Esophagus muscularis mucosa (tissue), 4 donors: Measurements from ENCODE around the gene DENND2C.

Source experiments
- EP300 ChIP-seq: sonication (generic); formaldehyde crosslinking; IDR thresholded peaks from one replicate; pipeline ENCODE4 v1.6.1; 2017; ENCODE audit warnings: antibody characterized with exemption
- POLR2A ChIP-seq: fragments of 450-650 bp; IDR thresholded peaks from one replicate; pipeline ENCODE4 v1.6.1; 2017; ENCODE audit warnings: antibody characterized with exemption, moderate library complexity, mild to moderate bottlenecking, low read depth
- TF ChIP-seq, protein P1 (sequence below), 3 experiments: fragments of 200-600 bp in 2 of 3; fragments of 450-650 bp in 1 of 3; sonication (generic) in 2 of 3; IDR thresholded peaks; one replicate each; pipeline ENCODE4 v1.5.1; 2017 to 2019; ENCODE audit warnings: antibody characterized with exemption in 3 of 3, mild to moderate bottlenecking in 2 of 3, moderate library complexity in 1 of 3

DNA sequence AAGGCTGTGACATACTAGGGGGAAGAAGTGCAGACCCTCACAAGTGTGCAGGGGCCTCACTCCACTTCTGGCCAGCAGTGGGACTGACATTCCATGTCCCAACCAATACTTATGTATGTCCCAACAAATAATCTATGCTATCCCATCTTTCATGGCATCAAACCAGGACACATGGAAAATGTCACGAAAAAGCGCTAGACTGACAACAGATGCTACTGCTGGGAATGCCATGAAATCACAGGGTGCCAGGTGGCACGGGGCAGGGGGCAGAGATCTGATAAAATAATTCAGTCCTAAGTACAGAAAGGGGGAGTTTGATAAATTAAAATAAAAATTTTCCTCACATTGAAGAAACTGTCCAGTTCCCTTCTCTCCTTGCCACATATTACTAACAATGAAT, 60.8 kb downstream of the DENND2C start:
- TF ChIP-seq POLR2A (no peak), EP300 (no peak)
- TF ChIP-seq, protein P1, sequence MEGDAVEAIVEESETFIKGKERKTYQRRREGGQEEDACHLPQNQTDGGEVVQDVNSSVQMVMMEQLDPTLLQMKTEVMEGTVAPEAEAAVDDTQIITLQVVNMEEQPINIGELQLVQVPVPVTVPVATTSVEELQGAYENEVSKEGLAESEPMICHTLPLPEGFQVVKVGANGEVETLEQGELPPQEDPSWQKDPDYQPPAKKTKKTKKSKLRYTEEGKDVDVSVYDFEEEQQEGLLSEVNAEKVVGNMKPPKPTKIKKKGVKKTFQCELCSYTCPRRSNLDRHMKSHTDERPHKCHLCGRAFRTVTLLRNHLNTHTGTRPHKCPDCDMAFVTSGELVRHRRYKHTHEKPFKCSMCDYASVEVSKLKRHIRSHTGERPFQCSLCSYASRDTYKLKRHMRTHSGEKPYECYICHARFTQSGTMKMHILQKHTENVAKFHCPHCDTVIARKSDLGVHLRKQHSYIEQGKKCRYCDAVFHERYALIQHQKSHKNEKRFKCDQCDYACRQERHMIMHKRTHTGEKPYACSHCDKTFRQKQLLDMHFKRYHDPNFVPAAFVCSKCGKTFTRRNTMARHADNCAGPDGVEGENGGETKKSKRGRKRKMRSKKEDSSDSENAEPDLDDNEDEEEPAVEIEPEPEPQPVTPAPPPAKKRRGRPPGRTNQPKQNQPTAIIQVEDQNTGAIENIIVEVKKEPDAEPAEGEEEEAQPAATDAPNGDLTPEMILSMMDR (IDR thresholded peaks at IDR 0.05), result no peak
